ENCODE data around the gene SLC35F4.

Gene SLC35F4

GRCh38 chr14:57796556-57796955 lies 69.3 kb downstream of the SLC35F4 start:
- no peak for TF ChIP-seq SIN3A (IDR thresholded peaks at IDR 0.05; ENCODE audit: borderline replicate concordance, insufficient read depth, low read length)
- TF ChIP-seq POLR2AphosphoS5 (IDR thresholded peaks at IDR 0.05; ENCODE audit: low read depth, low read length) = no peak
- TF ChIP-seq FOXP2 (optimal IDR thresholded peaks at IDR 0.05; ENCODE audit: borderline replicate concordance, extremely low read depth, extremely low read length, insufficient read depth) = no peak
- no peak for TF ChIP-seq TAF1 (IDR thresholded peaks at IDR 0.05; ENCODE audit: borderline replicate concordance, insufficient read depth, low read length)
- no peak for TF ChIP-seq REST (IDR thresholded peaks at IDR 0.05; ENCODE audit: insufficient read depth in 1 of 2, low read depth in 2 of 2, low read length in 2 of 2)

- no peak for TF ChIP-seq POLR2AphosphoS5 (IDR thresholded peaks at IDR 0.05; ENCODE audit: low read depth, low read length)
- TF ChIP-seq SIN3A (IDR thresholded peaks at IDR 0.05; ENCODE audit: borderline replicate concordance, insufficient read depth, low read length) = no peak
- no peak for TF ChIP-seq TAF1 (IDR thresholded peaks at IDR 0.05; ENCODE audit: borderline replicate concordance, insufficient read depth, low read length)
- TF ChIP-seq FOXP2 (optimal IDR thresholded peaks at IDR 0.05; ENCODE audit: borderline replicate concordance, extremely low read depth, extremely low read length, insufficient read depth) = no peak
These were observed 80.8 kb downstream of the SLC35F4 start for GRCh38 chr14:57785058-57785457.

DNA sequence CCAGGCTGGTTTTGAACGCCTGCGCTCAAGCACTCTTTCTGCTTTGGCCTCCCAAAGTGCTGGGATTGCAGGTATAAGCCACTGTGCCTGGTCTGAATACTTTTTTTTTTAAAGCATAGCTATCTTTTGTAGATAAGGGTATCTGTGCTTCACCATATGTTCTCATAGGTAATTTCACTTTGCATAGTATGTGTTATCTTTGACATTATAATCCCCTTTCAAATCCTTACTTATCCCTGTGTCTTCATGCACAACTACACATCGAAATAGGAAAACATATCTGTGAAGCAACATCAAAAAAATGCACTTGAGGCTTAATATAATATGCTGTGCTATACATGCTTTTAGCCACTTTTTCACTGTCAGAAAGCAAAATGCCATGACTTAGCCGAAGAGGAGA lies 94.1 kb downstream of the SLC35F4 start:
- no peak for TF ChIP-seq REST (IDR thresholded peaks at IDR 0.05; ENCODE audit: insufficient read depth in 1 of 2, low read depth in 2 of 2, low read length in 2 of 2)
- no peak for TF ChIP-seq FOXP2 (optimal IDR thresholded peaks at IDR 0.05; ENCODE audit: borderline replicate concordance, extremely low read depth, extremely low read length, insufficient read depth)
- no peak for TF ChIP-seq TAF1 (IDR thresholded peaks at IDR 0.05; ENCODE audit: borderline replicate concordance, insufficient read depth, low read length)

DNA sequence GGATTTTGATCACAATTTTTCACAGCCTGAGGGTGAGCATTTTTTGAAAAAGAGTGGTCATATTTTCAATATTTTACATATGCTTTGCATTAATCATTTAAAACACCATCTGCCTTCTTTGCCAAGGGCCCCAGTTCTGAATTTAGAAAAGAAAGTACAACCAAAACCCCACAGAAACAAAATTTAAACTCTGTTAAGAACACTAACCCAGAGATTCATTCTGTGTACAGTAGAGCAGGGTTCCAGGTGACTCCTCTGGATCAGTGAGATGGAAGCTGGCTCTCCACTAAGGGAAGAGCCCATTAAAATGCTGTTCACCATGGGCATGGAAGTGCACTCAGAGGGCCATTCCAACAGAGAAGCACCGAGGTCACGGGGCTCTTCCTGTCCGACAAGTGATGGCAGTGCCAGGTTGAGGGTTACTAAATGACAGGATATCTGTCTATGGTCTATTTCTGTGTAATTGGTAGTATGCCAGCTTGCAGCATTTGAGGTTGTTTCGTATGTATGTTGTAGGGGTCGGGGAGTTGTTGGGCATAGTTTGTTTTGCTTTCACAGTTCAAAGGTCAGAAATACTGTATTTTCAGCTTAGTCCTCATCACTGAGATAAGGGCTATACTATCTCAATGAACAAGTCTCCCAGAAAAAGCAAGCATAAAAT lies 95.9 kb downstream of the SLC35F4 start:
- TF ChIP-seq FOXP2 (optimal IDR thresholded peaks at IDR 0.05; ENCODE audit: borderline replicate concordance, extremely low read depth, extremely low read length, insufficient read depth) = no peak
- no peak for TF ChIP-seq POLR2AphosphoS5 (IDR thresholded peaks at IDR 0.05; ENCODE audit: low read depth, low read length)
- TF ChIP-seq SIN3A (IDR thresholded peaks at IDR 0.05; ENCODE audit: borderline replicate concordance, insufficient read depth, low read length) = no peak

DNA sequence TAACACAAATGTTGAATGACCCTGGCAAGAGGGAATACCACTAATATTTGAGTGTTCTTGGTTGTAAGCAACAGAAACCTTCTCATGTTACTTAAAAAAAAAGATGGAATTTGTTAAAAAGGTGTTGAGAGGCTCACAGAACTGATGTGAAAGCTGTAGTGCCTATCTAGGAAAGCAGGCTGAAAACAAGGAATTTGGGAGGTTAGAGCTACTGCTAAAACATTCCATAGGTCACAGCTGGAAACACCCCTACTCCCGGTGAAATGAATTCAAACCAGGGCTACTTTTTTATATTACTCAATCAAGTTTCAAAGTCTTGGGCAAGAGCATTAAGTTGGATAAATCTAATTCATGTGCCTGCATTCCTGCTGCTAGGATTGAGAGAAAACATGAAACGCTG lies 104.1 kb downstream of the SLC35F4 start:
- TF ChIP-seq TAF1 (IDR thresholded peaks at IDR 0.05; ENCODE audit: borderline replicate concordance, insufficient read depth, low read length) (no peak), REST (IDR thresholded peaks at IDR 0.05; ENCODE audit: insufficient read depth in 1 of 2, low read depth in 2 of 2, low read length in 2 of 2) (no peak), FOXP2 (optimal IDR thresholded peaks at IDR 0.05; ENCODE audit: borderline replicate concordance, extremely low read depth, extremely low read length, insufficient read depth) (no peak), POLR2AphosphoS5 (IDR thresholded peaks at IDR 0.05; ENCODE audit: low read depth, low read length) (no peak), SIN3A (IDR thresholded peaks at IDR 0.05; ENCODE audit: borderline replicate concordance, insufficient read depth, low read length) (no peak)

GRCh38 chr14:57760896-57761295 lies 105.0 kb downstream of the SLC35F4 start:
- no peak for TF ChIP-seq REST (IDR thresholded peaks at IDR 0.05; ENCODE audit: insufficient read depth in 1 of 2, low read depth in 2 of 2, low read length in 2 of 2)
- TF ChIP-seq SIN3A (IDR thresholded peaks at IDR 0.05; ENCODE audit: borderline replicate concordance, insufficient read depth, low read length) = no peak
- no peak for TF ChIP-seq POLR2AphosphoS5 (IDR thresholded peaks at IDR 0.05; ENCODE audit: low read depth, low read length)
- TF ChIP-seq FOXP2 (optimal IDR thresholded peaks at IDR 0.05; ENCODE audit: borderline replicate concordance, extremely low read depth, extremely low read length, insufficient read depth) = no peak
- no peak for TF ChIP-seq TAF1 (IDR thresholded peaks at IDR 0.05; ENCODE audit: borderline replicate concordance, insufficient read depth, low read length)

All from PFSK-1 (cell line).